ENCODE results near the gene YAP1.

YAP1 gene

GRCh38 chr11:102118937-102119336 is 8.7 kb downstream of the YAP1 start:
- TF ChIP-seq ARNTL (CRISPR knock-in tag; IDR thresholded peaks at IDR 0.05; ENCODE audit: borderline replicate concordance, low read depth) (no peak), PATZ1 (CRISPR knock-in tag; IDR thresholded peaks at IDR 0.05; ENCODE audit: borderline replicate concordance) (no peak), ZNF70 (CRISPR knock-in tag; IDR thresholded peaks at IDR 0.05) (no peak), OSR1 (CRISPR knock-in tag; IDR thresholded peaks at IDR 0.05) (no peak), ZNF565 (CRISPR knock-in tag; conservative IDR thresholded peaks at IDR 0.05; ENCODE audit: low read depth) (no peak), RARB (CRISPR knock-in tag; IDR thresholded peaks at IDR 0.05) (no peak), BACH2 (CRISPR knock-in tag; IDR thresholded peaks at IDR 0.05; ENCODE audit: borderline replicate concordance) (no peak), PPARA (CRISPR knock-in tag; IDR thresholded peaks at IDR 0.05; ENCODE audit: borderline replicate concordance) (no peak), POU6F1 (CRISPR knock-in tag; IDR thresholded peaks at IDR 0.05; ENCODE audit: borderline replicate concordance, low read depth) (no peak), ZFP3 (CRISPR knock-in tag; IDR thresholded peaks at IDR 0.05) (no peak), SNAI2 (CRISPR knock-in tag; IDR thresholded peaks at IDR 0.05) (no peak), CREB5 (CRISPR knock-in tag; IDR thresholded peaks at IDR 0.05; ENCODE audit: low read depth) (no peak), ISL1 (CRISPR knock-in tag; IDR thresholded peaks at IDR 0.05) (no peak), TOX (CRISPR knock-in tag; IDR thresholded peaks at IDR 0.05; ENCODE audit: borderline replicate concordance) (no peak)
- ATAC-seq: no peak

- TF ChIP-seq ARNTL (CRISPR knock-in tag; IDR thresholded peaks at IDR 0.05; ENCODE audit: borderline replicate concordance, low read depth) (no peak), ESRRG (CRISPR knock-in tag; IDR thresholded peaks at IDR 0.05) (no peak), POU6F1 (CRISPR knock-in tag; IDR thresholded peaks at IDR 0.05; ENCODE audit: borderline replicate concordance, low read depth) (no peak), PPARA (CRISPR knock-in tag; IDR thresholded peaks at IDR 0.05; ENCODE audit: borderline replicate concordance) (no peak), BACH2 (CRISPR knock-in tag; IDR thresholded peaks at IDR 0.05; ENCODE audit: borderline replicate concordance) (no peak), OSR1 (CRISPR knock-in tag; IDR thresholded peaks at IDR 0.05) (no peak), ZNF8 (CRISPR knock-in tag; IDR thresholded peaks at IDR 0.05) (no peak), ISL1 (CRISPR knock-in tag; IDR thresholded peaks at IDR 0.05) (no peak), PATZ1 (CRISPR knock-in tag; IDR thresholded peaks at IDR 0.05; ENCODE audit: borderline replicate concordance) (no peak), SNAI2 (CRISPR knock-in tag; IDR thresholded peaks at IDR 0.05) (no peak), TCF4 (CRISPR knock-in tag; IDR thresholded peaks at IDR 0.05; ENCODE audit: borderline replicate concordance) (no peak), ZNF70 (CRISPR knock-in tag; IDR thresholded peaks at IDR 0.05) (no peak), CSRNP3 (CRISPR knock-in tag; IDR thresholded peaks at IDR 0.05) (no peak), GLIS3 (CRISPR knock-in tag; IDR thresholded peaks at IDR 0.05) (no peak), CREB5 (CRISPR knock-in tag; IDR thresholded peaks at IDR 0.05; ENCODE audit: low read depth) (no peak), CSDC2 (CRISPR knock-in tag; IDR thresholded peaks at IDR 0.05) (no peak), TOX (CRISPR knock-in tag; IDR thresholded peaks at IDR 0.05; ENCODE audit: borderline replicate concordance) (no peak)
- peak; percentile 13; the same call in 1 of the 3 replicates for ATAC-seq
Observed at GRCh38 chr11:102119997-102120396, 9.8 kb downstream of the YAP1 start.

Data from SK-N-SH treated with all-trans-retinoic acid at 6 μM for 48 hours (cell line).